DMS79 treated with DMSO at 0.1 percent for 48 hours (cell line): ENCODE data around the gene ZNF438.

Experiments
- DNase-seq: peaks from one replicate; lab custom pipeline; 2025; lab: John Stamatoyannopoulos, UW

ZNF438 gene

GRCh38 chr10:30883751-30884150 is 147.9 kb downstream of the ZNF438 start:
- DNase-seq: no peak

- DNase-seq: no peak
These were observed 148.5 kb downstream of the ZNF438 start for GRCh38 chr10:30883116-30883515.

DNA sequence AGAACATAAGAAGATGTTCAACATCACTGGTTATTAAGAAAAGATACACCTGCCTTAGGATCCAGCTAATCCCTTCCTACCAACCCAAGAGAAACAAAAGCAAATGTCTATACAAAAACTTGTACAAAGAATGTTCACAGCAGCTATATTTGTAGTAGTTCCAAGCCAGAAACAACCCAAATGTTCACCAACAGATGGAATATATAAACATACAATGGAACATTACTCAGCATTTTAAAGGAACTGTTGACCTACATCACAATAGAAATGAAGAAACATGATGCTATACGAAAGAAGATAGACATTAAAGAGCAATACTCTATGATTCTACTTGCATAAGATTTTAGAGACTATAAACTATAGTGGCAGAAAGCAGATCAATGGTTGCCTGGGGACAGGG is 149.4 kb downstream of the ZNF438 start:
- DNase-seq: no peak

DNA sequence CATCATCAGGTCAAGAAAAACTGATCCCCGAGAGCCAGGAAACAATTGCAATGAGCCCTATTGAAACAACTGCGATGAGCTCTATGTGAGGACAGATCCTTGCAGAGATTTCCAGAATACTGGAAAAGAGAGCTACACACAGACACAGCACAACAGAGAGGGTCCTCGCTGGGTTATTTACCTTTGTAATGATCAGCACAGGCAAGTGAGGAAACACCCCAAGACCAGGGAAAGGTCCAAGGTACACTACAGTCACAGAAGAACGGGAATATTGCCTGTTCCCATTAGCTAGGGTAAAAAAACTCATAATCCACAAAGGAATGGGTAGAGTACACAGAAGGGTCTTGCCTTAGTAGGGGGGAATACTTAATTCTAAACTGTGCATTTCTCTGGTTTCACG is 152.7 kb downstream of the ZNF438 start:
- no peak for DNase-seq

DNA sequence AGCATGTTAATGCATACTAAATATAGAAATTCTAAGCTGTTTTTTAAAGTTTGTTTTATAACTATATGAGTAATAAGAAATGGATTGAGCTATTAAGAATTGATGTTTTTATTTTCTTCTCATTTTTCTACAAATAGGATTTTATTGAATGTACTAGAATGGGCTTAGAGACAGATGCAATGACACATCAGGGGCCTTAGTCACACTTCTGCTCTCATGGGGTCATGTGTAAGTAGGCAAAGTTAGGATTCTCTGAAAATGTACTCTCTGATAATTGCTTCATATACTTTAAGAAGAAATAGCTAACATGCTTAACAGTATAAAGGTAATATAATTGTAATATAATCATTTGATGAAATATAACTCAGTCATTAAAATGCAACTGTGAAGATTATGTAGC is 154.6 kb downstream of the ZNF438 start:
- DNase-seq: no peak

DNA sequence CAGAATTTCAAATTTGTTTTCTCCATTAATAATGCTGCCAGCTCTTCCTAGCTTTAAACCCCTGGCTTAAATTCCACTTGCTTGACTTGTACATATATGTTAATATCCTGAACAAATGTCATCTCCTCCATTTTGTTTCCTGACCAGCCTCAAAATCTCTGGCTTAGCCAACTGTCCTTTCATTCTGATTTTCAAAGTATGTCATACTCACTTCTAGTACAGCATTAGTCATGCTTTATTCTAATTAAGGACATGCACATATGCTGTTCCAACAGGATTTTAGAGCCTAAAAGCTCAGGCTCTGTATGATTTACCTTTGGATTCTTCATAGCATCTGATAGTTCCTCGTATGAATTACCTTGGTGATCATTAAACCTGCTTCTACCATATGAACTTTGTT is 158.3 kb downstream of the ZNF438 start:
- DNase-seq: no peak

GRCh38 chr10:30870896-30871295 is 160.8 kb downstream of the ZNF438 start:
- DNase-seq: no peak

DNA sequence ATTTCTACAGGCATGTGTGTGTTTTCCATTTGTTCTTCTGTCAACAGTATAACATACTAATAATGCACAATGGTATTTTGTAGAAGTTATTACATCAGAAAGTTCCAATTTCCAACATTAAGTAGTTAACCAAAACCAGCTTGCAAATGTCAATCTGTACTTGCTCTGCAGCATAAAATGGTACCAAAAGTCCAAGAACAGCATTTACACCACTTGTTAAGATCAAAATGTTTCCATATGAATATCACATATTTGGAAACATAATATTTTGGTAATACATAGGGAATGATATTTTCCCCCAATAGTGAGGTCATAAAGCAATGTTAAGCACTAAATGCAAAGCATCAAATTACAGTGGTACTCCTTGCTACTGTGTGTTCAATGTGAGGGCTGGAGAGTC is 162.1 kb downstream of the ZNF438 start:
- no peak for DNase-seq

DNA sequence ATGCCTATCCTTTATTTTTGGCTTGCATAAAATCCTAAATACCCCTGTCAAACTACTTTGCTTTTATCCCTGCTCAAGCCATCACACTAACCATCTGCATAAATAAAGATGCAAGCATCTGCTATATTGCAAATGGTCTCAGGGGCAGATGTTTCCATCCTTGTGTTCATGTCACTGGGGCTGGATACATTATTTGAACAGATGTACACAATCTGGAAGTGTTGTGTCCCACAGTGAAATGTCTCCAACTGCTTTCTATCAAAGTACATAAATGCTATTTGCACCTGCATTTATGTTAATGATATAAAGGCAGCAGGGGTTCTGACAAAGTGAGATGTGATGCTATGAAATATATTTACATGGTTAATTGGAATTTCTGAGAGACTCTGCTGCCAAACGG is 163.1 kb downstream of the ZNF438 start:
- DNase-seq: no peak

DNA sequence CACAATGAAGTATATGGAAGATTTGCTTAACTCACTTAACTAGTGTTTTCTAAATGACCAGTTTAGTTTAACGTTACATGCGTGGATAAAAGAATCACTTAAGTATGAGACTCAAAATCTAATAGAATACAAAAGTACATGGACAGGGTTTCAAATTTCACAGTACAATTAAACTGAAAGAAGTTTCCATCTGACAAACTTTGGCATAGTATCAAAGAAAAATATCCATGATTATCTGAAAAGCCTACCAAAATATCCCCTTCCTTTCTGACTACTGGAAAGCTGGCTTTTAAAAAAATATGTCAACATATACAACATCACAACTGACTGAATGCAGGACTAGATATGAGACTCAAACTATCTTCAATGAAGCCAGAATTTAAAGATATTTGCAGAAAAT is 164.8 kb downstream of the ZNF438 start:
- no peak for DNase-seq

DNA sequence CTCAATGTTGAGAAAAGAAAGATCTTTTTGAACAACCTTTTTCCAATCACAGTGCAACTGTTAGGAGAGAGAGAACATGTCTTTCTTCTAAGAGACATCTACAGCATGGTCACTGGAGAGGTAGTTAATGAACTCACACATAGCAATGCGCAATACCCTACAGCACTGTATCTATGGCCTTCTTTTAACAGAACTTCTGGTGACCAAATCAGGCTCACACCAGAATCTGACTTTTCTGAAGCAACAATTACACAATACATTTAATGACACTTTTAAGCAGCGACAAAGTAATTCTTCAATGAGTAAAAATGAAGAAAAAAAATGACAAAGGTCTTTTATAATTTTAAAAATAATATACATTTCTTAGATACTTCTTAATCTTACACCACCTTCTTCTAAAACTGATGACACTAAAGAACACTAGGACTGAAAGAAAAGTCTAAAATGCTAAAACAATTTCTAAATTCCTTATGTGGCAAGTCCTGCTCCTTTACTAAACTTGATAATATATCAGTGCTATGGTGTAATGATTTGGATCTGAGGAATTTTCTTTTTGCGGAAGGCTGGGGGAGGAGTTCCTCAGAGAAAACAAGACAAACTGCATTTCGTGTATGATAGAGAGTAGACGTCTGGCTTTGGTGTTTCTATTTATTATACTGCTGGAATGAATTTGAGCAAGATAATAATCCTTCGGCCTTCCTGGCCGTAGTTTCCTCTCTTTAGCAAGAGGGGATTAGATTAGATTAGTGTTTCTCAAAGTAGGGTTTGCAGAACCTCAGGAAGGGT is 166.3 kb downstream of the ZNF438 start:
- no peak for DNase-seq

- DNase-seq: no peak
These were observed 168.0 kb downstream of the ZNF438 start for GRCh38 chr10:30863516-30864210.

DNA sequence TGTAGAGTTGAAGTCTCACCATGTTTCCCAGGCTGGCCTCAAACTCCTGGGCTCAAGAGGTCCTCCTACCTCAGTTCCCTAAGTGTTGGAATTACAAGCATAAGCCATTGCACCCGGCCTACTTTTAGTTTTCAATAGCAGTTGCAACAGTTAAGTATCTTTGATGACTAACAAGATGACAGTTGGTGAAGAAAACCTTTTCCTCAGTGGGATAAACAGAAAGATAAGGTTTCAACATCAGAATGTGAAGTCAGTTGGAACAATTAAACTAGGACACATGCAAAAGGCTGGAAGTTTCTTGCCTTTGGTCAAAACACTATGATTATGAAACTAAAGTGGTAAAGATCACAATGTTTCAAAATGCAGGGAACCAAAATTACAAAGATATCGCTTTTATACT is 169.2 kb downstream of the ZNF438 start:
- DNase-seq: no peak

- DNase-seq: no peak
These were observed 169.7 kb downstream of the ZNF438 start for GRCh38 chr10:30861976-30862375.

GRCh38 chr10:30861221-30861620 is 170.4 kb downstream of the ZNF438 start:
- DNase-seq: no peak

GRCh38 chr10:30858499-30858898 is 173.2 kb downstream of the ZNF438 start:
- DNase-seq: no peak

DNA sequence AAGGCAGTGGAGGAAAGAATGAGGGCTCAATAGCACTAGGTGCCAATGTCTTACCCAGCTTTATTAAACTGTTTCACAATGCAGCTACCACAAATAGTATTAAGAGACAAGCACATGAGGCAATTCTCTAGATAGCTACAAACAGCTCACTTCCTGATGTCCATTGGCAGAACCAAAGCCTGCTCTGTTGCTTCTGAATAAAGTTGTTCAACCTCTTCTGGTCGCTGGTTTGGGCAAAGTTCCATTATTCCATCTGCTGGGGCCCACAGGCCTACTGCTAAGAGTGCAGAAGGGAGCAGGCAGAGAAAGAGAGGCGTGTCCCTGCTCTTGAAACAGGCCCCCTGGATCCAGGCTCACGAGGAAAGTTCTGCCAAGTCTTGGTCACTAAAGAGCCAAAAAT is 173.9 kb downstream of the ZNF438 start:
- DNase-seq: no peak

DNA sequence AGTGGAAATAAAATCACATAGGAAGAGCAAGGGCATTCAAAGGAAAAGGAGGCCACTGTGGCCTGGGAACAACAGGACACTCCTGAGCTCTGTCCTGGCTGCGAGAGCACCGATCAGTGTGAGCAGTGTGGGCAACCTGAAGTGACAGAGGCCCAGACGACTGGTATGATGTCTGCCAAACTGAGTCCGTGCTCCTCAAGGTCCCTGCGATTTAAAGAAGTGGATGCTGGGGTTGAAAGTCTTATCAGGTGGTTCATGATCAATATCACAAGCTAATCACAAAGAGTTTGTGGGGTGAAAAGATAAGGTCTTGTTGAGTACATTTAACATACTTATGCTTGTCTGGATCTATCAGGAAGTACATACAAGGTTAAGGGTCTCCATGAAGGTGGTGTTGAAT is 176.5 kb downstream of the ZNF438 start:
- DNase-seq: no peak

DNA sequence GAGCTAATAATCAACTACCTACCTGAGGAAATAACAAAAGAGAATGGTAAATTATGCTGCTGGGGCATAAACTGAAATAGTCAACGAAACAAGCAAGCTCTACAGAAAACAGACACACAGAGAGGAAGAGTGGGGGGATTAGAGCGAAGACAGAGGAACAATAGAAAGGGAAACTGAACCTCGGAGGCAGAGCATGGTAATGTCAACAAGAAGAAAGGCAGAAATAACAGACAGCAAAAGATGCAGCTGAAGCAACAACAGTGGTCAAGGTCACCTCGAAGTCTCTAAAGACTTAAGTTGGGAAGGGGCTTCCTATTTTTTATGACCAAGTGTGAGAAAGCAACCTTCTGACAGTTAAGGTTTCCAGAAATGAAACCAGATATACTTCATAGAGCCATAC is 177.0 kb downstream of the ZNF438 start:
- DNase-seq: no peak

GRCh38 chr10:30853066-30853465 is 178.6 kb downstream of the ZNF438 start:
- no peak for DNase-seq

- no peak for DNase-seq
These were observed 180.9 kb downstream of the ZNF438 start for GRCh38 chr10:30850776-30851175.

- no peak for DNase-seq
These were observed 182.2 kb downstream of the ZNF438 start for GRCh38 chr10:30849231-30850035.
